GM19455 (cell line): ENCODE measurements around the gene SSC5D.

Experiments used
- ATAC-seq: cut with Tn5 transposase; IDR thresholded peaks from one replicate; pipeline ENCODE4 v1.9.1; 2021; ENCODE audit not compliant: unreplicated experiment

SSC5D gene

GRCh38 chr19:55535173-55535964, 47.1 kb downstream of the SSC5D start:
- ATAC-seq: no peak

DNA sequence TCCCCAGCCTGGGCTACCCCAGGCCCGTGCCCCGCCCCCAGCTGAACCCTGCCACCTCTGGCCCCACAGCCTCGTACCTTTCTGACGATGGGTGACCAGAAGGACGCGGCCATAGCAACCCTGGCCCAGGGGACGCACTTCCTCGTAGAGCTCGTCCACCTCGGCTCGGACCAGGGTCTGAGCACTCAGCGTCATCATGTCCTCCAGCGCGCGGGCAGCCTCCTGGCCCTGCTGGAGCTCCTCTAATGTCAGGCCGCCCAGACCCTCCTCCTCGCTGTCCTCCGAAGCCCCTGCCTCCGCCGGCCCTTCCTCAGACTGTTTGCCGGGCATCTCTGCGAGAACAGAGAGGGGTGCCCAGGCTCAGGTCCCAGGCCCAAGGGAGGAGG, 47.7 kb downstream of the SSC5D start:
- no peak for ATAC-seq

DNA sequence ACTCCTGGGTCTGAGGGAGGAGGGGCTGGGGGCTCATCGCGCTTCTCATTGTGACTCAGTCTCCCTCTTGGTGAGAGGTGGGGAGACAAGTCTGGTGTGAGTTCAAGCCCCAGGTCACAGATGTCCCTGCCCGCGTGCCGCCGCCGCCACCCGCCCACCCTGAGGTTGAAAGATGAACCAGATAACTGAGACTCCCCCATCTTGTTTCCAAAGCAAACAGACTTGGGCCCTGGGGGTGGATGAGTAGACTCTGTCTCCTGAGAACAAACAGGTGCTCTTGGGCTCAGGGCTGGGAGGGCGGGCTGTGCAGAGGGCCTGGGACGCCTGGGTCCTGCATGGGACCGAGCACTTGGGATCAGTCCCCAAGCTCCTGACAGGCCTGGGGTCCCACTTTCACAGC, 48.1 kb downstream of the SSC5D start:
- ATAC-seq: no peak

- no peak for ATAC-seq
Observed at GRCh38 chr19:55536951-55537740, 48.9 kb downstream of the SSC5D start, which contains the start of gene SBK2. SBK2 (minus strand) TSS chr19:55537133; CDS start chr19:55536294, 839 bp downstream.

GRCh38 chr19:55537741-55538111, 49.5 kb downstream of the SSC5D start:
- no peak for ATAC-seq

- ATAC-seq: no peak
Observed at GRCh38 chr19:55538132-55538531, 49.9 kb downstream of the SSC5D start.

GRCh38 chr19:55539090-55539984, 51.1 kb downstream of the SSC5D start:
- ATAC-seq: no peak

DNA sequence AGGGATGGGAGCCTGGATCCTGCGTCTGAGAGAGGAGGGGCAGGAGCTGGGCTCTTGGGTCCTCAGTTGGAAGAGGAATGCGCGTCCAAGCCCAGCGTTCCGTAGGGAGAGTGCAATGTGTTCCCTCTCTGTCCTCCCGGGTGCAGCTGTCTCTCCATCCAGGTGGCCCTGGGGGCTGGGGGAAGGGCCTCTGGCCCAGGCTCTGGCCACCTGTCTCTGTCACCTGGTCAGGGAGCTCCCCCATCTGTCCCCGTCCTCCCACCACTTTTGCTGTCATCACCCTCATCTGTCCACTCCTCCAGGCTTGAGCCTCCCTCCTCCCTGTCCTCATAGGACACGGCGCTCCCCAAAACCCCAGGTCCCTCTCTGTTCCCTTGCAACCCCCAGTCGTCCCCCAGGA, 52.4 kb downstream of the SSC5D start:
- ATAC-seq: no peak

- ATAC-seq: no peak
Observed at GRCh38 chr19:55541091-55541490, 52.9 kb downstream of the SSC5D start.

DNA sequence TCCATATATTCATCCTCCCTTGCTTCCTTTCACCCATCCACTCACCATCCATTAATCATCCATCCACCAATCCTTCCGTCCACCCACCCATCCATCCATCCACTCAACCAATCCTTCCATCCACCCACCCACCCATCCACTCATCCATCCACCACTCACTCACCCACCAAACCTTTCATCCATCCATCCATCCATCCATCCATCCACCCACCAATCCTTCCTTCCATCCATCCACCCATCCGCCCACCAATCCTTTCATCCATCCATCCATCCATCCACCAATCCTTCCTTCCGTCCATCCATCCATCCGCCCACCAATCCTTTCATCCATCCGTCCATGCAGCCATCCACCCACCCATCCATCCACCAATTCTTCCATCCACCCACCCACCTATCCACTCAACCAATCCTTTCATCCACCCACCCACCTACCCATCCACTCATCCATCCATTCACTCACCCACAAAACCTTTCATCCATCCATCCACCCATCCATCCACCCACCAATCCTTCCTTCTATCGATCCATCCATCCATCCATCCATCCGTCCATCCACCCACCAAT, 54.1 kb downstream of the SSC5D start:
- ATAC-seq: no peak

DNA sequence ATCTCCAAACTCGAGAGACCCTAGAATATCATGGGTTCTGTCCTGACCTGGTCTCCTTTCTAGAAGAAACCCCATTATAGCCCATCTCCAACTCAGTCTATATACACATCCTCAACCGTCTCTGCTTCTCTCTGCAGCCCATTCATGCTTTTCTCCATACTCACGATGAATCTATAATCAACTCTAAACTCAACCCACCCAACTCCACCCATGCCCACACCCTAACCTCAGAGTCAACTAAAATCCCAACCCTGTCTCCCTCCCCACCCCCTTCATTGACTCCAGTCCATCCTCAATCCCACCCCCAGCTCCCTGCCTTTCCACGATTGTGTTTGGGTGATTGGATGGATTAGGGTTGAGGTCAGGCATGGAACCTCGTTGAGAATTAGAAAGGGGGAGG, 55.3 kb downstream of the SSC5D start:
- ATAC-seq: no peak

GRCh38 chr19:55544014-55544413, 55.8 kb downstream of the SSC5D start:
- no peak for ATAC-seq

DNA sequence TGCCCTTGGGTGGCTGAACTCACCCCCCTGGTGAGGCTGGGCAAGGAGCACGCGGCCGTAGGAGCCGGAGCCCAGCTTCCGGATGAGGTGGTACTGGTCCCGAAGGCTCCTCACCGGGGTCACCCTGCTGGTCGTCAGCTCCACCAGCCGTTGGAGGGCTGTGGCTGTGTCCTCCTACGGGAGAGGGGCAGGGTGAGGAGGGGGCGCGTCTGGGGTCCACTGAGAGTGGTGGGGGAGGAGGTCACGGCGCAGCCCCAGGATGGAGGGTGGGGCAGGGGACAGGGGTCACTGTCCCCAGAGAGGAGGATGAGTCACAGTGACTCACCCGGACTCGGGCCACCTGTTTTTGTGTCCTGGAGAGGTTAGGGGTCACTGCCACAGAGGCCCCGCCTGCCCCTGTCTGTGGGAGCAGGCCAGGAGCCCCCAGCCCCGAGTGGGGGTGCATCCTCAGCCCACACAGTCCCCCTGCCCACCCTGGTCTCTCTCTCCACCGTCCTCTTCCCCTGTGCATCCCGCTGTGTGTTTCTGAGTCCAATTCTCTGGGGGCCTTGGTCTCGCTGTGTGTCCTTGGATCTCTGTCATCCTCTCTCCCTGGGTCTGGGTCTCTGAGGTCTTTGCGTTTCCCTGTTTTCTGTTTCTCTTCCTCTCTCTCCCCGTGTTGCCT, 56.7 kb downstream of the SSC5D start:
- no peak for ATAC-seq

- no peak for ATAC-seq
Observed at GRCh38 chr19:55545443-55545842, 57.2 kb downstream of the SSC5D start, which contains the start of gene SBK3. SBK3 (minus strand) TSS chr19:55545543; CDS start chr19:55545543, 0 bp downstream.

GRCh38 chr19:55546011-55546410, 57.8 kb downstream of the SSC5D start:
- no peak for ATAC-seq

DNA sequence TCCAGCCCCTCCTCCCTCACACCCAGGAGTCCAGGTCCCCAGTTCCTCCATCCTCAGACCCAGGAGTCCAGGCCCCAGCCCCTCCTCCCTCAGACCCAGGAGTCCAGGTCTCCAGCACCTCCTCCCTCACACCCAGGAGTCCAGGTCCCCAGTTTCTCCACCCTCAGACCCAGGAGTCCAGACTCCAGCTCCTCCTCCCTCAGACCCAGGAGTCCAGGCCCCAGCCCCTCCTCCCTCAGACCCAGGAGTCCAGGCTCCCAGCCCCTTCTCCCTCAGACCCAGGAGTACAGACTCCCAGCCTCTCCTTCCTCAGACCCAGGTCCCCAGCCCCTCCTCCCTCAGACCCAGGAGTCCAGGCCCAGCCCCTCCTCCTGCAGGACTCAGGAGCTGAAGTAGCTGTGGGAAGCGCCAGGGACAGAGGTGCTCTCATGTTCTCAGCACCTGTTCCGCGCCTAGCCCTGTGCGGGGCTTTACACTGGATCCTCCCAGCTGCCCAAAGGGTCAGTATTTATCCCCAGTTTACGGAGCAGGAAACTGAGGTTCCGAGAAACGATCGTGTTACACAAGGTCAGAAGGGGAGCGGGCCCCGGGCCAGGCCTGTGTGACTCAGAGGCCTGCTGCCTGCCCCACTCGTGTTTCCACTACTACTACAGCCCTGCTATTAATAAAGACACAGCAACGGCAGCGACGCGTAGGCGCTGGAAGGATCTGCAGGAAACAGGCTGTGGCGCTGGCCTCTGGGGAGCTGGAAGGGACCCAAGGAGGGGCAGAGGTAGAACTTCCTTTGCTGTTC, 58.8 kb downstream of the SSC5D start:
- ATAC-seq: no peak

- ATAC-seq: no peak
Observed at GRCh38 chr19:55549500-55550320, 61.5 kb downstream of the SSC5D start.

- ATAC-seq: no peak
Observed at GRCh38 chr19:55550321-55550650, 62.0 kb downstream of the SSC5D start.

DNA sequence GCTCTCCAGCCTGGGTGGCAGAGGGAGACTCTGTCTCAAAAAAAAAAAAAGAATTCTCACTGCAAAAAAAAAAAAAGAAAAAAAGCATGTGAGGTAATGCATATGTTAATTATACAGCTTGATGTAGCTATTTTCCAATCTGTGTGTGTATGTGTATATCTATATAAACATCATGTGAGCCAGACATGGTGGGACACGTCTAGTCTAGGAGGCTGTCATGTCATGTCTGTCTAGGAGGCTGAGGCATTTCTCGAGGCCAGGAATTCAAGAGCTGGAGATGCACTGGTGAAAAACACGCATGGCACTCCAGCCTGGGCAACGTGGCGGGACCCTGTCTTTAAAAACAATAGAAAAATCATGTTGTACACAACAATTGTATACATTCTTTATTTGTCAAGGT, 64.0 kb downstream of the SSC5D start:
- no peak for ATAC-seq
